ENCODE data around the gene SSX1.
"Not testable (repeated sequence)": the region's sequence is repeated elsewhere in the genome, so short reads cannot be mapped to it uniquely, and the experiment has no call there.

The SSX1 gene

GRCh38 chrX:48255062-48255796, at the start of gene SSX1:
TSS of gene SSX1 (plus strand) at chrX:48255392. CDS start at chrX:48257242, 1,850 bp downstream.
- not testable (repeated sequence) for DNase-seq

GRCh38 chrX:48214341-48214740, 40.9 kb upstream of the SSX1 start:
- not testable (repeated sequence) for DNase-seq

- not testable (repeated sequence) for DNase-seq
Observed at GRCh38 chrX:48224196-48224595, 31.0 kb upstream of the SSX1 start.

- not testable (repeated sequence) for DNase-seq
Observed at GRCh38 chrX:48252945-48253344, 2.2 kb upstream of the SSX1 start.

- not testable (repeated sequence) for DNase-seq
Observed at GRCh38 chrX:48274365-48274764, 19.2 kb downstream of the SSX1 start.

- DNase-seq, result no peak
Observed at GRCh38 chrX:48278958-48279357, 23.8 kb downstream of the SSX1 start.

- not testable (repeated sequence) for DNase-seq
Observed at GRCh38 chrX:48280729-48281128, 25.5 kb downstream of the SSX1 start.

GRCh38 chrX:48306175-48306574, 51.0 kb downstream of the SSX1 start:
- no peak for DNase-seq

GRCh38 chrX:48313996-48314395, 58.8 kb downstream of the SSX1 start:
- not testable (repeated sequence) for DNase-seq
